GM23338 (cell line): ENCODE measurements around the gene CCDC63. TPM values are rescaled to one million over a fixed set of nuclear protein-coding genes. Genes with fewer than 3 reads are reported as not detected.

ENCODE experiments used
- ATAC-seq: fragments of 200-7000 bp; cut with Tn5 transposase; 3 replicates; pipeline ENCODE4 v1.9.1; 2020
- DNase-seq: peaks from one replicate; pipeline ENCODE4 v3.0.0-alpha.2; 2015; ENCODE audit warnings: low spot score
- H2AFZ ChIP-seq: fragments of 200-600 bp; sonication (generic); 2 replicates; pipeline ENCODE4 v1.8.0; 2016; ENCODE audit warnings: antibody characterized with exemption, mild to moderate bottlenecking, moderate library complexity
- H3F3A ChIP-seq: fragments of 200-600 bp; sonication (generic); replicated peaks from 2 replicates; pipeline ENCODE4 v1.8.0; 2017; ENCODE audit warnings: antibody characterized with exemption, mixed run types, low read depth
- H3K27ac ChIP-seq: fragments of 200-600 bp; sonication (generic); 2 replicates; pipeline ENCODE4 v1.6.1; 2016; ENCODE audit warnings: low read depth
- H3K27me3 ChIP-seq: fragments of 200-600 bp; sonication (generic); 2 replicates; pipeline ENCODE4 v1.8.0; 2016; ENCODE audit warnings: mild to moderate bottlenecking, mixed run types, moderate library complexity; ENCODE audit not compliant: insufficient read depth
- H3K36me3 ChIP-seq: fragments of 200-600 bp; sonication (generic); 2 replicates; pipeline ENCODE4 v1.8.0; 2016; ENCODE audit warnings: mild to moderate bottlenecking; ENCODE audit not compliant: insufficient read depth
- H3K4me1 ChIP-seq: fragments of 200-600 bp; sonication (generic); 2 replicates; pipeline ENCODE4 v1.8.0; 2016; ENCODE audit warnings: mild to moderate bottlenecking, moderate library complexity; ENCODE audit not compliant: insufficient read depth
- H3K4me2 ChIP-seq: fragments of 200-600 bp; sonication (generic); 2 replicates; pipeline ENCODE4 v1.7.1; 2017; ENCODE audit warnings: mixed run types
- H3K4me3 ChIP-seq: fragments of 200-600 bp; sonication (generic); 2 replicates; pipeline ENCODE4 v1.6.1; 2016; ENCODE audit warnings: mixed run types
- H3K79me2 ChIP-seq: fragments of 200-600 bp; sonication (generic); replicated peaks from 2 replicates; pipeline ENCODE4 v1.8.0; 2017; ENCODE audit warnings: mild to moderate bottlenecking; ENCODE audit not compliant: insufficient read depth
- H3K9me2 ChIP-seq: fragments of 200-600 bp; sonication (generic); 2 replicates; pipeline ENCODE4 v1.8.0; 2017; ENCODE audit not compliant: insufficient read depth
- H4K20me1 ChIP-seq: fragments of 200-600 bp; sonication (generic); replicated peaks from 2 replicates; pipeline ENCODE4 v1.8.0; 2017; ENCODE audit warnings: mild to moderate bottlenecking; ENCODE audit not compliant: insufficient read depth
- H3K27ac Mint-ChIP-seq: 2 replicates; pipeline ENCODE4 v1.8.0; 2020; ENCODE audit warnings: inconsistent platforms, mild to moderate bottlenecking, moderate library complexity, mixed read lengths
- H3K27me3 Mint-ChIP-seq: 3 replicates; pipeline ENCODE4 v1.8.0; 2022; ENCODE audit warnings: low read depth, mild to moderate bottlenecking, moderate library complexity, mixed read lengths, inconsistent platforms; ENCODE audit not compliant: insufficient read depth, poor library complexity
- H3K36me3 Mint-ChIP-seq: 3 replicates; pipeline ENCODE4 v1.8.0; 2021; ENCODE audit warnings: low read depth, mild to moderate bottlenecking, inconsistent platforms, moderate library complexity, mixed read lengths
- H3K4me1 Mint-ChIP-seq: 3 replicates; pipeline ENCODE4 v1.8.0; 2020; ENCODE audit warnings: mild to moderate bottlenecking, inconsistent platforms, mixed read lengths
- H3K4me3 Mint-ChIP-seq: 3 replicates; pipeline ENCODE4 v1.8.0; 2021; ENCODE audit warnings: moderate library complexity, mild to moderate bottlenecking, inconsistent platforms, mixed read lengths
- H3K9me3 Mint-ChIP-seq: 3 replicates; pipeline ENCODE4 v1.8.0; 2020; ENCODE audit warnings: moderate library complexity, mild to moderate bottlenecking, inconsistent platforms, mixed read lengths
- CTCF ChIP-seq, 2 experiments: fragments of 200-600 bp in 1 of 2; sonication (generic) in 1 of 2; conservative IDR thresholded peaks; 2 replicates each; pipeline versions ENCODE4 v1.5.1 to v1.6.1; 2016 to 2017; ENCODE audit warnings: antibody characterized with exemption in 2 of 2, low read depth in 2 of 2, mild to moderate bottlenecking in 2 of 2, moderate library complexity in 1 of 2
- ETS1 ChIP-seq: IDR thresholded peaks from 2 replicates; pipeline ENCODE4 v1.6.1; 2016; ENCODE audit warnings: antibody characterized with exemption
- EZH2phosphoT487 ChIP-seq: fragments of 200-600 bp; sonication (generic); IDR thresholded peaks from one replicate; pipeline ENCODE4 v1.8.1; 2018; ENCODE audit warnings: antibody characterized with exemption; ENCODE audit not compliant: unreplicated experiment
- JUNB ChIP-seq: IDR thresholded peaks from one replicate; pipeline ENCODE4 v1.6.1; 2016; ENCODE audit warnings: antibody characterized with exemption; ENCODE audit not compliant: unreplicated experiment
- NANOG ChIP-seq: IDR thresholded peaks from 2 replicates; pipeline ENCODE4 v1.6.1; 2016; ENCODE audit warnings: antibody characterized with exemption, borderline replicate concordance
- POLR2AphosphoS5 ChIP-seq: IDR thresholded peaks from 2 replicates; pipeline ENCODE4 v1.6.1; 2016; ENCODE audit warnings: antibody characterized with exemption, low read depth
- REST ChIP-seq: IDR thresholded peaks from one replicate; pipeline ENCODE4 v1.6.1; 2018; ENCODE audit warnings: antibody characterized with exemption; ENCODE audit not compliant: unreplicated experiment
- STAT1 ChIP-seq: IDR thresholded peaks from one replicate; pipeline ENCODE4 v1.6.1; 2016; ENCODE audit warnings: antibody characterized with exemption; ENCODE audit not compliant: unreplicated experiment
- ZNF114 ChIP-seq: fragments of 250-450 bp; sonication (Bioruptor Pico); IDR thresholded peaks from 2 replicates; pipeline ENCODE4 v1.5.0; 2020; ENCODE audit warnings: mild to moderate bottlenecking, moderate library complexity
- ZNF331 ChIP-seq: fragments of 250-450 bp; sonication (Bioruptor Pico); IDR thresholded peaks from 2 replicates; pipeline ENCODE4 v1.5.0; 2020; ENCODE audit warnings: low read depth, mild to moderate bottlenecking, moderate library complexity
- polyA plus RNA-seq: library from polyadenylated mRNA; unstranded; fragments of >200 nt; fragmentation: Nextera tagmentation; extraction: Ambion mirVana; gene quantifications from 2 replicates; pipeline ENCODE4 v1.2.1, GENCODE V29; 2016
- total RNA-seq: library from RNA; depleted of rRNA; stranded (reverse); fragments of >200 nt; shearing (Covaris generic); gene quantifications from 2 replicates; pipeline ENCODE4 v1.2.3, GENCODE V29; 2014

CCDC63 gene
- total and polyA plus RNA-seq, 2 experiments from 2014 or later, result 1.8 TPM; not detected in 1

GRCh38 chr12:110920324-110920910 is 73.6 kb downstream of the CCDC63 start, which contains the start of gene MYL2 (continued):
- no peak for TF ChIP-seq CTCF (conservative IDR thresholded peaks at IDR 0.05; ENCODE audit: low read depth in 2 of 2)
- TF ChIP-seq STAT1, result no peak
- no peak for TF ChIP-seq EZH2phosphoT487
- no peak for TF ChIP-seq JUNB
- TF ChIP-seq ZNF331, result no peak
- no peak for TF ChIP-seq POLR2AphosphoS5

- no peak for ATAC-seq
Measured at GRCh38 chr12:110921262-110921661, 74.5 kb downstream of the CCDC63 start.

More at GRCh38 chr12:110921262-110921661, 74.5 kb downstream of the CCDC63 start:
- H3K9me2 ChIP-seq, result no peaks in the 10 kb centered on the region
- no peak overlapping the region for H3K27ac ChIP-seq
- H2AFZ ChIP-seq, result no peak overlapping the region
- H3K27ac Mint-ChIP-seq, result peak overlapping the region; percentile 17; the same call in 1 of the 2 replicates
- no peaks in the 10 kb centered on the region for H3F3A ChIP-seq
- H4K20me1 ChIP-seq, result no peaks in the 10 kb centered on the region
- no peaks in the 10 kb centered on the region for H3K36me3 Mint-ChIP-seq
- H3K4me1 ChIP-seq, result peaks cover 20% of the 10 kb centered on the region
- H3K36me3 ChIP-seq, result no peaks in the 10 kb centered on the region
- H3K27me3 ChIP-seq, result no peaks in the 10 kb centered on the region
- no peak for DNase-seq
- peaks cover 35% of the 10 kb centered on the region for H3K4me1 Mint-ChIP-seq
- no peak overlapping the region for H3K4me2 ChIP-seq
- H3K79me2 ChIP-seq, result no peaks in the 10 kb centered on the region
- H3K4me3 ChIP-seq, result no peak overlapping the region
- H3K27me3 Mint-ChIP-seq, result peaks cover 14% of the 10 kb centered on the region
- TF ChIP-seq ZNF331 (no peak), NANOG (no peak), ZNF114 (CRISPR knock-in tag) (no peak), STAT1 (no peak), REST (no peak), JUNB (no peak), CTCF (conservative IDR thresholded peaks at IDR 0.05; ENCODE audit: low read depth in 2 of 2) (no peak), ETS1 (no peak)
- no peaks in the 10 kb centered on the region for H3K9me3 Mint-ChIP-seq
- H3K4me3 Mint-ChIP-seq, result no peak overlapping the region; the same call in 2 of the 3 replicates
